GM10248 (cell line): Measurements from ENCODE around the gene ANAPC16.

Experiments used
- CTCF ChIA-PET: fragments of 300-600 bp; sonication (Branson Sonifier 250); formaldehyde crosslinking; extraction: SDS; loops from one replicate; lab custom pipeline; 2021; ENCODE audit warnings: antibody characterized with exemption; lab: Yijun Ruan, JAX
- POLR2A ChIA-PET: fragments of 350-650 bp; sonication (Branson Sonifier 250); formaldehyde crosslinking; extraction: SDS; loops from one replicate; lab custom pipeline; 2020; ENCODE audit warnings: antibody characterized with exemption; lab: Yijun Ruan, JAX
- DNase-seq: peaks from one replicate; pipeline ENCODE4 v3.0.0; 2012; ENCODE audit errors: extremely low spot score
- CTCF ChIP-seq: IDR thresholded peaks from 2 replicates; pipeline ENCODE4 v1.5.1; 2012; ENCODE audit warnings: mild to moderate bottlenecking, low read depth; ENCODE audit errors: extremely low read depth, missing control alignments, control extremely low read depth

Gene ANAPC16

GRCh38 chr10:72258617-72259016, 42.8 kb downstream of the ANAPC16 start:
- DNase-seq = no peak
- ChIA-PET CTCF (interaction anchor here (1.2 to 2.3 kb wide), 8 partner anchors 10 to 62 kb away, joined by 3 to 8 read pairs (median 6); no protein-coding TSS in a partner anchor), POLR2A (interaction anchor here (0.8 to 1.0 kb wide), 2 partner anchors 15 to 38 kb away, joined by 3 to 4 read pairs; partner anchors contain the start of gene DDIT4)
- TF ChIP-seq CTCF = no peak

- DNase-seq = peak; percentile 42
- TF ChIP-seq CTCF = no peak
- CTCF ChIA-PET = interaction anchor here (0.7 to 3.3 kb wide), 12 partner anchors 8 to 211 kb away, joined by 3 to 18 read pairs (median 4); no protein-coding TSS in a partner anchor
- POLR2A ChIA-PET = interaction anchor here (0.6 to 3.6 kb wide), 3 partner anchors 15 to 37 kb away, joined by 4 to 50 read pairs (median 16); partner anchors contain the start of gene DDIT4
Measured at GRCh38 chr10:72259491-72260238, 43.9 kb downstream of the ANAPC16 start.

GRCh38 chr10:72260239-72260975, 44.6 kb downstream of the ANAPC16 start:
- peak; percentile 89 for DNase-seq
- no peak for TF ChIP-seq CTCF
- CTCF ChIA-PET = interaction anchor here (0.7 to 3.3 kb wide), 20 partner anchors 8 to 212 kb away, joined by 3 to 18 read pairs (median 3); partner anchors contain the start of gene DDIT4
- POLR2A ChIA-PET = interaction anchor here (0.6 to 3.6 kb wide), 6 partner anchors 10 to 41 kb away, joined by 3 to 50 read pairs (median 4); partner anchors contain the start of gene DDIT4

GRCh38 chr10:72260976-72261783, 45.4 kb downstream of the ANAPC16 start:
- peak; percentile 73 for DNase-seq
- TF ChIP-seq CTCF = peak; percentile 20
- POLR2A ChIA-PET = interaction anchor here (0.7 to 3.6 kb wide), 5 partner anchors 11 to 40 kb away, joined by 3 to 50 read pairs (median 3); partner anchors contain the start of gene DDIT4
- CTCF ChIA-PET = interaction anchor here (0.7 to 3.3 kb wide), 11 partner anchors 9 to 79 kb away, joined by 3 to 18 read pairs (median 3); partner anchors contain the start of gene DDIT4

GRCh38 chr10:72261784-72262404, 46.1 kb downstream of the ANAPC16 start:
- DNase-seq = no peak
- ChIA-PET POLR2A (interaction anchor here (1.1 to 3.6 kb wide), 2 partner anchors 13 to 39 kb away, joined by 3 to 50 read pairs; partner anchors contain the start of gene DDIT4), CTCF (interaction anchor here (0.9 to 3.3 kb wide), 5 partner anchors 10 to 25 kb away, joined by 3 to 18 read pairs (median 3); no protein-coding TSS in a partner anchor)
- no peak for TF ChIP-seq CTCF
